Esophagus muscularis mucosa (tissue), 4 donors: ENCODE data around the gene GJB3.

ENCODE experiments used
- EP300 ChIP-seq: sonication (generic); formaldehyde crosslinking; IDR thresholded peaks from one replicate; pipeline ENCODE4 v1.6.1; 2017; ENCODE audit warnings: antibody characterized with exemption
- POLR2A ChIP-seq: fragments of 450-650 bp; IDR thresholded peaks from one replicate; pipeline ENCODE4 v1.6.1; 2017; ENCODE audit warnings: antibody characterized with exemption, moderate library complexity, mild to moderate bottlenecking, low read depth
- POLR2AphosphoS5 ChIP-seq, 2 donors: sonication (generic); formaldehyde crosslinking; IDR thresholded peaks; one replicate each; pipeline ENCODE4 v1.6.1; 2017; ENCODE audit warnings: antibody characterized with exemption in 2 of 2
- TF ChIP-seq, protein P1 (sequence below), 3 experiments: fragments of 200-600 bp in 2 of 3; fragments of 450-650 bp in 1 of 3; sonication (generic) in 2 of 3; IDR thresholded peaks; one replicate each; pipeline ENCODE4 v1.5.1; 2017 to 2019; ENCODE audit warnings: antibody characterized with exemption in 3 of 3, mild to moderate bottlenecking in 2 of 3, moderate library complexity in 1 of 3

DNA sequence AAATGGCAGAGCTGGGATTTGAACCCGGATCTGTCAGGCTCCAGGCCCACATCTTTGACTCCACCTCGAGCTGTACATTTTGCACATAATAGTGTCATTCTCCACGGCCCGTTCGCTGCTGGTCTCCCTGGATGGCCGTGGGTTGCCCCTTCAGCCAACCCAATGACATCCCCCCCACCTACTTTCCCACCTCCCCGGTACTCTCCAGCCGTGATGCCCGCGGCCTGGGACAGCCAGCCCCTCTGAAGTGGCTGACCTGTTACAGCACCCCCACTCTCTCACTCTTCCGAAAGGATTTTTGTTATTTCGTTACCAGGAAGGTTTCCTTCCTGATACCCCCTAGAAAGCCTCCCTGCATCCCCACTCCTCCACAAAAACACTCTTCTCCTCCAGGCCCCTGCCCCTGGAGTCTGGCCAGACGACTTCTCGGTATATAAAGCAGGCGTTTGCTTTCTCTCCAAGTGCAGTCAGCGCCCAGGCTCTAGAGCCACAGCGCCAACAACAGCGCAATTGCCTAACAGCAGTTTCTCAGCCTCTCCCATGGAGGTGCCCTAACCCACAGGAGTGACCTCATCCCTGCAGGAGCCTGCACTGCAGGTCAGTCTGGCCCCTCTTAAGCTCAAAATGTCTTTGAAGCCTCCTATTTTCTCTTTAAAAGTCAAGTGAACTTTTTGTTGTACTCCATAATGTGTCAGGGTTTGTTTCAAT is 40.7 kb upstream of the GJB3 start:
- TF ChIP-seq, protein P1, sequence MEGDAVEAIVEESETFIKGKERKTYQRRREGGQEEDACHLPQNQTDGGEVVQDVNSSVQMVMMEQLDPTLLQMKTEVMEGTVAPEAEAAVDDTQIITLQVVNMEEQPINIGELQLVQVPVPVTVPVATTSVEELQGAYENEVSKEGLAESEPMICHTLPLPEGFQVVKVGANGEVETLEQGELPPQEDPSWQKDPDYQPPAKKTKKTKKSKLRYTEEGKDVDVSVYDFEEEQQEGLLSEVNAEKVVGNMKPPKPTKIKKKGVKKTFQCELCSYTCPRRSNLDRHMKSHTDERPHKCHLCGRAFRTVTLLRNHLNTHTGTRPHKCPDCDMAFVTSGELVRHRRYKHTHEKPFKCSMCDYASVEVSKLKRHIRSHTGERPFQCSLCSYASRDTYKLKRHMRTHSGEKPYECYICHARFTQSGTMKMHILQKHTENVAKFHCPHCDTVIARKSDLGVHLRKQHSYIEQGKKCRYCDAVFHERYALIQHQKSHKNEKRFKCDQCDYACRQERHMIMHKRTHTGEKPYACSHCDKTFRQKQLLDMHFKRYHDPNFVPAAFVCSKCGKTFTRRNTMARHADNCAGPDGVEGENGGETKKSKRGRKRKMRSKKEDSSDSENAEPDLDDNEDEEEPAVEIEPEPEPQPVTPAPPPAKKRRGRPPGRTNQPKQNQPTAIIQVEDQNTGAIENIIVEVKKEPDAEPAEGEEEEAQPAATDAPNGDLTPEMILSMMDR (IDR thresholded peaks at IDR 0.05) = no peak
- TF ChIP-seq POLR2A (no peak), POLR2AphosphoS5 (IDR thresholded peaks at IDR 0.05) (no peak), EP300 (no peak)
